EL (cell line): Measurements from ENCODE around the gene DLG2.
A peak's percentile ranks its signal among the peaks of the same experiment; 100 is the strongest.

ENCODE experiments used
- DNase-seq: peaks from one replicate; pipeline ENCODE4 v3.0.0-alpha.2; 2016

Gene DLG2

GRCh38 chr11:84963240-84963639 lies 663.9 kb downstream of the DLG2 start:
- DNase-seq, result no peak

- DNase-seq, result no peak
Measured at GRCh38 chr11:84962018-84962417, 665.1 kb downstream of the DLG2 start.

- no peak for DNase-seq
Measured at GRCh38 chr11:84958295-84958694, 668.8 kb downstream of the DLG2 start.

DNA sequence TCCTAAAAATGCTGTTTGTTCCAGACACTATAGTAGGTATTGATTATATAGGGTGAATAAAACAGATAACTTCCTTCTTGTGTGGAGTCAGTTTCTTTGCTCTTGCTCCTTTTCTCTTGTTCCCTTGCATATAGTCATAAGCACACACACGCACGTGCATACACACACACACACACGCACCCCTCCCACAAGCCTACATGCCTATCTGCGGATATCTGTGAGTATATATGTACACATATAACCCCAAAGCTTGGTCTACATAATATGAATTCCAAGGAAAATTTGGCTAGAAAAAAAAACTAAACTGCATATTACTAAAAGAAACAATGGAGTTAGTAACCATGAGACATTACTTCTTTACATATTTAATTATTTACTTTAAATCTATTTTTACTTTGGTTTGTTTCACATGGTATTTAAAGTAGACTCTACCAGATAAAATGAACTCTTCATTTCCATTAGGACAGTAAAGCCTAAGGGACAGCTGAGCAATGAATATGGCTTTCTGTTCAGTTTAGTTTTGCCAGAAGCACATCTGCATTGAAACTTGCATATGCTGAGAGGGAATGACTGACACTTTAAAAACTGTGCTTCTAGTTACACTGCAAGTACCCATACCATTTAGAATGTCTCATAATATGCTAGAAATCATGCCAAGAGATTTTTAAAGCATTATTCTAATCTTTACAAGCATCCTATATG lies 676.4 kb downstream of the DLG2 start:
- no peak for DNase-seq

DNA sequence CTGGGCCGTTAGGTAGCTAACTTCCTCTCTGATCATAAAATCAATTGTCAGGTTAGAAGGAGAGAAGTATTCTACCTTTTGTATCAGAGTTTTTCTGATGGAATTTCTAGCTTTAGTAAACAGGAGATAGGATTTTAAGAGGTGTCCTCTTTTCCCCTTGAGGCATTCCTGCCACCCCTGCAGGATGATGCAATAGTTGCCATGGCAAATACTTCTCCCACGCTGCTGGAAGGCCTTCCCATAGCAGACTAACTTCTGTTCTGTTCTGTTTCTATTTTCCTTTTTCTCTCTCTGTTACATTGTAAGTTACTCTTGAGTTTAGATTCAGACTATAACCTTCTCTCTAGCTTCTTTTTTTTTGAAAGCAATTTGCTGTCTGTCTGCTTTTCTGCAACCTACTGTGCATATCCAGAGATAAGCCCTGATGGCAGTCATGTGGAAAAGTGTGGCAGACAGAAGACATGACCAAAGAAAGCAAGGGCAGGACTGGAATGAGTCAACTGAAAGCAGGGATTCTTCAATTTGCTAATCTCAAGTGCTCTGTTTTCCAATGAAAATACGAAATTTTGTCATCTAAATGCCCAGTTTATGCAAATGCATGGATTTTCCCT lies 679.1 kb downstream of the DLG2 start:
- peak; percentile 28 for DNase-seq

DNA sequence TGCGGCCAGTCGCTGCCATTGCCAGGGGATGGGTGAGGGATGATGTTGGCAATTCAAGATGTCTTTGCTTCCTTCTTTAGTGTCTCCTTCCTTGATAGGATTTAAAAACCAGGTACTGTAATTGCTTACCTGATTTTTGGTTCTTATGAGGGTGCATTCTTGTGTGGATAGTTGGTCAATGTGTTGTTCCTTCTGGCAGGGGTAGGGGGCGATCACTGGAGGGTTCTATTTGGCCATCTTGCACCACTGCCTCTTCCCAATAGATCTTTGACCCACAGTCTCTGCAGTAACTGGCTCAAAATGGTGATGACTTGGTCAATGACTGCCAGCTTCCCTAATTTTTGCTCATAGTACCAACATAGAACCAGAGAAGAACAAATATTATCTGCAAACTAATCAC lies 680.1 kb downstream of the DLG2 start:
- no peak for DNase-seq

DNA sequence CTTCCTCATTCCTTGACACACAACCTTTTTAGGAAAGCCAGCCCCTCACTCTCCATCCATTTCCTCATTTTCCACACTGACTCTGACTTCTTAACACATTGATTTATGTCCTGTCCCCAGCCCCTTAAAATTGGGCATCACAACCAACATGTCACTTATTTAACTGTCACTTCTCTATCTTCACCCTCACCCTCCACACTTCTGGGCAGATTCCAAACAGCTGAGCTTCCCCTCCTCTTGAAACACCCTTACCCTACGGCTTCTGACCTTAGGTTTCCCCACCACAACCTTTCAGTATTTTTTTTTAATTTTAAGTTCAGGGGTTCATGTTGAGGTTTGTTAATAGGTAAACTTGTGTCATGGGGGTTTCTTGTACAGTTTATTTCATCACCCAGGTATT lies 696.3 kb downstream of the DLG2 start:
- no peak for DNase-seq

GRCh38 chr11:84929738-84930137 lies 697.4 kb downstream of the DLG2 start:
- DNase-seq, result no peak

DNA sequence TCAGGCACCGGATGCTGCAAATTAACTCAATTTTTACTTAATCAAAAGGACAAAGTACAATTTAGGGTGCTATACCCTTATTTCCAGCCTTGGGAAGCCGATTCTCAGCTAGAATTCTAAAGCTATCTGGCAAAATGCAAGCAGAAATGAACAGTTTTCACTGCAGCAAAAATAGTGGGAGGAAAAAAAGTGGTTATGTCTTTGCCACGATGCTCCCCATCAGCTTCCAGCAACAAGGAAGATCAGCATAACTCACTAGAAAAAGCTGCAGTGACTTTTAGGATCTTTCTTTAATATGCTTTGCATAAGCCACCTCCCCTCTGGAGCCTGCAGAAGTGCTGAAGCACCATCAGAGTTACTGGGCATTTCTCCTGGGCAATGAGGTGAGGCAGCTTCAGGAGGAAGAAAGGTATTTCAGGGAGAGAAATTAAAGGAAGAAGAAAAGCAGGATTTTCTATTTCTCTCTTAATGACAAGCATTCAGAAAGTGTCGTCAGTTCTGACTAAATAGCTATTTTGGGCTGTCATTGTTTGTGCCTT lies 702.9 kb downstream of the DLG2 start:
- DNase-seq, result no peak

DNA sequence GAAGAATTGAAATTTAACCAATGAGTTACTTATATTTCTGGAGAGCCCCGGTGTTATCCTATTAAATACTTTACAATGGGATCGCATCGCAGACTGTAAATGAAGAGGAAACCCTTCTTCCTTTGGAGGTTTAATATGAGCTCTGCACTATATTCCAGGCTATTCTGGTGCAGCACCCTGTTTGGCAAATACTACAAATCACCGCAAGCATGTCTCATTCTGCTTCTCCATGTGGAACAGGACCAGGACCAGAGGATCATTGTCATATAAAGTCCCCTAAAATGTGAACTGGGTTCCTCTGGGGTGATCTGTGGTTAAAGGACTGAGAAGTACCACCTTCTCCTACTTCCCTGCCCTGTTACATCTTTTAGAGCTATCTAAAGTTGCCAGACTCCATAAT lies 703.7 kb downstream of the DLG2 start:
- DNase-seq, result no peak

GRCh38 chr11:84922836-84923235 lies 704.3 kb downstream of the DLG2 start:
- no peak for DNase-seq

DNA sequence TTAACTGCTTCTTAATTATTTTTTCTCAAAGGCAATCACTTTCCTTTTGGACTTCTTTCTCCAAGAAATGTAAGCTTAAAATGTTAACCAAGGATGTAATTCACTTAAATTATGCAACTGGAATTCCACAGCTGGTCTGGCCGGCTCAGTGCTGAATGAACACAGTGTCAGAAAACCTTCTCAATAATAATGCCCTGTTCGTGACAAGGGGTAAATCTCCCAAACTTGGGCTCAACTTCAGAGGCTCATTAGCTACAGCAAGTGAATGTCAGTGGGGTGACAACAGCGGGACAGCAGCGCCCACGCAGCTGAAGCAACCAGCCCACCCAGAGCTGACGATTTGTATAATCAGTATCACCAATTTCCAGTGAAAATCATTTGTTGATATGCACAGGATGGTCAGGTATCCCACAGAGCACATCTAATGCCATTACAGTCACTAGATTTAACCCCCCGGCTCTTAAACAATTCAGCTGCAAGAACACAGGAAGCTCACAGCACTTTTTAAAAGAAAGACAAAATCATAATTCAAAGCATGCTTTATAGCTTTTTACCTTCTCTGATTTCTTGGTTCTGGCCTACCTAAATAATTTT lies 704.8 kb downstream of the DLG2 start:
- DNase-seq, result no peak

GRCh38 chr11:84914511-84914910 lies 712.6 kb downstream of the DLG2 start:
- DNase-seq, result no peak

GRCh38 chr11:84909740-84910139 lies 717.4 kb downstream of the DLG2 start:
- DNase-seq, result no peak

GRCh38 chr11:84906995-84907394 lies 720.1 kb downstream of the DLG2 start:
- DNase-seq, result no peak

DNA sequence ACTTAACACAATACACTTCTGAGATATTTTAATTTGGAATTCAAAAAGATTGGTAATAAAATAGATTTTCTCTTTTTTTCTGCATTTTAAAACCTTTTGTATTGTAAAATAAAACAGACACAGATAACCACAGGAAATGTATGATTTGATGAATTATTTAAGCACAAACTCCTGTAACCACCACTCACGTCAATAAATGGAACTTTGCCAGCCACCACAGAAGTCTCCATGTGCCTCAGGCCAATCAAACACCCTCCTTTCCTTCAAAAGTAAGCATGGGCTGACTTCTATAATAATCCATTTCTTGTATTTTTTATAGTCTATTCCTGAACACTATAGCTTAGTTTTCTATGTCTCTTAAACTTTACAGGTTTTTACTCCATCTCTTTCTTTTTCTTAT lies 721.7 kb downstream of the DLG2 start:
- peak; percentile 60 for DNase-seq

DNA sequence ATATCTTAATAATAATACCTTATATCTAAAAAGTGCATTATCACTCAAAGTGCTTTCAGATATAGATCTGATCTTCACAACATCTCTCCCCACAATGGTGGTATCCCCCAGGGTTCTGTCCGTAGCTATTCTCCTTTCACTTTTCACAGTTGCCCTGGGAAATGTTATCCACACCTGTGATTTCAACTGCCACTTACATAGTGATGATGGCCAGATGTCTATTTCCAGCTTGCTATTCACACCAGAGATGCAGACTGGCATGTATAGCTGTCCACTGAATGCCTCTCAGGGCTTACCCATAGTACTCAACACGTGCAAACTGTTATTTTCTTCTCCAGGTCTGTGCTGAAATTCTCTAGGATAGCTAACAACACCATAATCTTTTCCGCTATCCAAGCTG lies 724.7 kb downstream of the DLG2 start:
- DNase-seq, result no peak

DNA sequence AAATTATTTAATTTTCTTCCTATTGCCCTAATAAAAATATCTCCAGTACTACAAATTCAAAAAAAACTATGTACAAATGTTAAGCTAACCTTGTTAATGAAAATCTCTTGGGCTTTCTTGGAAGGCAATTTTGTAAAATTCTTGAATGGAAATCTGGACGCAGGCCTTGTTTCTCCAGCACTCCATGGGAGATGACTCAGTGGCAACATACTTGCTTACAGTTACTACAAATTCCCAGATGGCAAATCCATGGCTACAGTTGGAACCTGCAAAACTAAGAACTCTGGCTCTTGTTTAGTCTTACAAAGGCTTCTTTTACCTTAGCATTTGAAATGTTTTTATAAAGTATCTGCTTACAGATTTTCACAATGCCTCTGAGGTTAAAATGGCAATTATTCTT lies 725.2 kb downstream of the DLG2 start:
- peak; percentile 44 for DNase-seq

- DNase-seq, result peak; percentile 51
Measured at GRCh38 chr11:84899740-84900139, 727.4 kb downstream of the DLG2 start.

DNA sequence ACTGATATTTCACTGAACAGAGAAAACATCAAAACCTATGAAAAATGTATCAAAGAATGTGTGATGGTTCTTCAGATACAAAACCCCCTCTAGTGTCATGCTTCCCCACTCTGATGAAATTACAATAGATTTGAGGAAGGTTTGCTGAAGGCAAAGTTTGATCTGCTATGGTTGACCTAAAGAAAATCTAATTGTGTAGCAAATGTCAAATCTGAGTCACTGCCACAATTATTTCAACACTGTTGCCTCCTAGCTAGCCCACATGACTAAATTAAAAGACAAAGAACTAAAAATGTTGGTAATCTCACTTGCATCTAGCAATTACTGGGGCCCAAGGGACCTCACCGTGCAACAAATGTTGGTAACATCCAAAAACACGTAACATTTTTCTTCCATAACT lies 728.0 kb downstream of the DLG2 start:
- DNase-seq, result peak; percentile 23

GRCh38 chr11:84894666-84895065 lies 732.5 kb downstream of the DLG2 start:
- DNase-seq, result no peak

DNA sequence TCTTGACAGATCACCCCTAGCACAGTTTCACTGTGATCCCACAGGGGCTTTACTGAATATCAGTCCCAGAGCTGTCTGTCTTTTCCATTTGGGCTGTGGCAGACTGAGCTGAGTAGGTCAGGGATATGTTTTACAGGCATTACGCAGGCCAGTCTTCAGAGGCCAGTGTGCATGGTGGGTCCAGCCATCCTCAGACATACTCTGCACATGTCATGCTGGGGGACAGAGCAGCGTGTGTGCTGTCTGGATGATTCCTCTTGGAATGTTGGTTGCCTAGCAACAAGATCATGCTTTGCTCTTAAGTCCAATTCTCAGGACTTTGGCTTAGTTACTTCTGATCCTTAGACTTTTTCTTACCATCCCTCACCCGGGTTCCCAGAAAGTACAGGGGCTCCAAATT lies 736.5 kb downstream of the DLG2 start:
- DNase-seq, result peak; percentile 38

DNA sequence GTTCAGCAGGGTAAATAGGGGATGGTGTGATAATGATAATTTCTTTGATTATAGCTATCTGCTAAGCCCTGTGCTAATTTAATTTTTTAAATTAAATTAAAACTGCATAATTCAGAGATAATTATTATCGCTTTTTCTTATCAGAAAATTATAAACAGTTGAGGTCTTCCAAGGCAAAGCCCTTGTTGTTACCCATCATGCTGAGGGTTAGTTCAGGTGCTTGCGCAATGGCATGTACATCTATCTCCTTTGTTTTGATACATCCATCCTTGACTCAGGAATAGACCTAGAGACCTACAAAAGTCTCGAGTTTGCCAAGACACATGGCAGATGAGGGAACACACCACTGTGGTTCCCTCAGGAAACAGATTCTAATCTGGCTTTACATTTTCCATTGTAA lies 737.6 kb downstream of the DLG2 start:
- DNase-seq, result no peak

DNA sequence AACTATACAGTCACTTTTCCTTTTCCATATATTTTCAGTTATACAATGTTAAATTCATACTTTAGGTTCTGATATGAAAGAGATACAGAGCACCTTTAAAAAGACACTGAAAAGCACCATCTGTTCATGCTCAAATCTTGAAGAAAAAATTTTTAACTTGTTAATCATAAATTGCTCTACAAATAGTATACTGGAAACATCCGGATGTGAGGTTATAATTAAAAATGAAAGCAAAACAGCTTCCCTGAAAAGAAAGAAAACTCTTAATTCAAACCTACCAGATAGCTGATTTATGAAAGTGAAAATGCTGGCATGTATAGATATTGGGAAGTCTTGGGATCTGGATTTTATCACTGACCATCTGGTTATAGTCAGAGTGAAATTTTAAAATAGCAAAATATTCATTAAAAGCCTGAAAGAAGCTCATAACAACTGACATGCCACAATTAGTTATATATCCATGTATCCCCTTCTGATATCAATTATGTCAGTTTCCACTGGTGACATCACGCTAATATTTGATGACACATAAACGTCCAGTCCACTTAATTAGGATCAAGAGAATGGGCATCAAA lies 740.0 kb downstream of the DLG2 start:
- peak; percentile 43 for DNase-seq
